Stomach (tissue), 9 donors: ENCODE data around the gene SPACA9. TPM values are rescaled to one million over a fixed set of nuclear protein-coding genes. Genes with fewer than 3 reads are reported as not detected.

Experiments
- DNase-seq, 2 donors: peaks; one replicate each; pipeline versions ENCODE4 v3.0.0 to v3.0.0-alpha.2; 2013 to 2019
- H3K27ac ChIP-seq, 5 donors: fragments of 200-600 bp in 4 of 5; sonication (generic) in 4 of 5; one replicate each; pipeline ENCODE4 v1.5.1; 2013 to 2019; ENCODE audit warnings: mild to moderate bottlenecking in 1 of 5, moderate library complexity in 1 of 5
- H3K27me3 ChIP-seq, 3 donors: fragments of 200-600 bp; sonication (generic); one replicate each; pipeline ENCODE4 v1.5.1; 2017 to 2019; ENCODE audit warnings: mixed run types in 1 of 3
- H3K36me3 ChIP-seq, 4 donors: fragments of 200-600 bp; sonication (generic); 1 replicate in 3 of 4; 2 replicates in 1 of 4; pipeline ENCODE4 v1.5.1; 2016 to 2019
- H3K4me1 ChIP-seq, 4 donors: fragments of 200-600 bp; sonication (generic); one replicate each; pipeline ENCODE4 v1.5.1; 2016 to 2019
- H3K4me3 ChIP-seq, 4 donors: fragments of 200-600 bp; sonication (generic) in 3 of 4; one replicate each; pipeline ENCODE4 v1.5.1; 2016 to 2019; ENCODE audit warnings: mild to moderate bottlenecking in 1 of 4
- H3K9me3 ChIP-seq, 4 donors: fragments of 200-600 bp; sonication (generic); one replicate each; pipeline ENCODE4 v1.5.1; 2016 to 2019
- EP300 ChIP-seq: sonication (generic); formaldehyde crosslinking; IDR thresholded peaks from one replicate; pipeline ENCODE4 v1.6.1; 2017; ENCODE audit warnings: antibody characterized with exemption
- POLR2A ChIP-seq, 4 donors: fragments of 450-650 bp; IDR thresholded peaks; one replicate each; pipeline ENCODE4 v1.6.1; 2016; ENCODE audit warnings: antibody characterized with exemption in 4 of 4, control low read depth in 2 of 4, mild to moderate bottlenecking in 1 of 4, moderate library complexity in 1 of 4
- POLR2AphosphoS5 ChIP-seq, 3 donors: sonication (generic); formaldehyde crosslinking; IDR thresholded peaks; one replicate each; pipeline ENCODE4 v1.6.1; 2016; ENCODE audit warnings: antibody characterized with exemption in 3 of 3
- WGBS, 5 donors: extraction: QIAGEN DNeasy Blood & Tissue Kit in 3 of 5; methylation state at CpG; one replicate each; pipeline versions ENCODE4 v1.1.5 to v1.1.7; 2013 to 2018; 5-methylcytosine and 5-hydroxymethylcytosine counted together
- intact Hi-C: fragments of 100-400 bp; cut with DNase I; formaldehyde crosslinking; loops from one replicate; pipeline ENCODE4 v1.15.1; 2023; ENCODE audit warnings: low total_unique reads
- polyA plus RNA-seq, 3 donors: library from polyadenylated mRNA; stranded (reverse); fragments of 200-250 nt; gene quantifications; one replicate each; pipeline ENCODE4 v1.2.3, GENCODE V29; 2013
- total RNA-seq, 5 donors: library from RNA; depleted of rRNA; stranded (reverse); fragments of >200 nt; gene quantifications; one replicate each; pipeline versions ENCODE4 v1.1.0 to v1.2.3, GENCODE V29; 2014 to 2016
- TF ChIP-seq, protein P1 (sequence below), 7 experiments: fragments of 450-650 bp in 4 of 7; fragments of 200-600 bp in 3 of 7; sonication (generic) in 3 of 7; IDR thresholded peaks; one replicate each; pipeline ENCODE4 v1.5.1; 2016 to 2019; ENCODE audit warnings: antibody characterized with exemption in 7 of 7, control low read depth in 2 of 7, mild to moderate bottlenecking in 1 of 7
- donor health status: healthy with polysubstance abuse.
- donor health status: Bipolar disorder and iron deficiency.
- donor health status: healthy.

The SPACA9 gene
- total and polyA plus RNA-seq, 8 donors: 0.29 to 4.8 (median 2.0) TPM; not detected in 2

DNA sequence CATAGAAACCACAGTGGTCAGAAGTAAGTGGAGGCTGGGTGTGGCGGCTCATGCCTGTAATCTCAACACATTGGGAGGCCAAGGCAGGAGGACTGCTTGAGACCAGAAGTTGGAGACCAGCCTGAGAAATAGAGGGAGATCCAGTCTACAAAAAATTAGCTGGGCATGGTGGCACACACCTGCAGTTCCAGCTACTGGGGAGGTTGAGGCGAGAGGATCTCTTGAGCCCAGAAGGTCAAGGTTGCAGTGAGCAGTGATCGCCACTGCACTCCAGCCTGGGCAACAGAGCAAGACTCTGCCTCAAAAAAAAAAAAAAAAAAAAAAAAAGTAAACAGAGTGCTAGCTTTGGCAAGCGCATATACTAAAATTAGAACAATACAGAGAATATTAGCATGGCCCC is 25.2 kb upstream of the SPACA9 start:
- WGBS, 5 donors: 76 to 90% (median 88%) methylated on average over 4 of the region's 4 CpGs
- H3K27ac ChIP-seq: no peak overlapping the region
- intact Hi-C loops: no loop called here
- H3K36me3 ChIP-seq: no peaks in the 10 kb centered on the region
- H3K27me3 ChIP-seq: peaks cover 0 to under 1% (median 0%) of the 10 kb centered on the region in 3 donors
- H3K4me1 ChIP-seq: peaks cover 13 to 38% (median 20%) of the 10 kb centered on the region in 4 donors
- no peak overlapping the region for H3K4me3 ChIP-seq
- TF ChIP-seq POLR2A (IDR thresholded peaks at IDR 0.05) (no peak), POLR2AphosphoS5 (IDR thresholded peaks at IDR 0.05) (no peak), EP300 (no peak)
- TF ChIP-seq, protein P1, sequence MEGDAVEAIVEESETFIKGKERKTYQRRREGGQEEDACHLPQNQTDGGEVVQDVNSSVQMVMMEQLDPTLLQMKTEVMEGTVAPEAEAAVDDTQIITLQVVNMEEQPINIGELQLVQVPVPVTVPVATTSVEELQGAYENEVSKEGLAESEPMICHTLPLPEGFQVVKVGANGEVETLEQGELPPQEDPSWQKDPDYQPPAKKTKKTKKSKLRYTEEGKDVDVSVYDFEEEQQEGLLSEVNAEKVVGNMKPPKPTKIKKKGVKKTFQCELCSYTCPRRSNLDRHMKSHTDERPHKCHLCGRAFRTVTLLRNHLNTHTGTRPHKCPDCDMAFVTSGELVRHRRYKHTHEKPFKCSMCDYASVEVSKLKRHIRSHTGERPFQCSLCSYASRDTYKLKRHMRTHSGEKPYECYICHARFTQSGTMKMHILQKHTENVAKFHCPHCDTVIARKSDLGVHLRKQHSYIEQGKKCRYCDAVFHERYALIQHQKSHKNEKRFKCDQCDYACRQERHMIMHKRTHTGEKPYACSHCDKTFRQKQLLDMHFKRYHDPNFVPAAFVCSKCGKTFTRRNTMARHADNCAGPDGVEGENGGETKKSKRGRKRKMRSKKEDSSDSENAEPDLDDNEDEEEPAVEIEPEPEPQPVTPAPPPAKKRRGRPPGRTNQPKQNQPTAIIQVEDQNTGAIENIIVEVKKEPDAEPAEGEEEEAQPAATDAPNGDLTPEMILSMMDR (IDR thresholded peaks at IDR 0.05): no peak
- no peaks in the 10 kb centered on the region for H3K9me3 ChIP-seq
- DNase-seq: no peak

DNA sequence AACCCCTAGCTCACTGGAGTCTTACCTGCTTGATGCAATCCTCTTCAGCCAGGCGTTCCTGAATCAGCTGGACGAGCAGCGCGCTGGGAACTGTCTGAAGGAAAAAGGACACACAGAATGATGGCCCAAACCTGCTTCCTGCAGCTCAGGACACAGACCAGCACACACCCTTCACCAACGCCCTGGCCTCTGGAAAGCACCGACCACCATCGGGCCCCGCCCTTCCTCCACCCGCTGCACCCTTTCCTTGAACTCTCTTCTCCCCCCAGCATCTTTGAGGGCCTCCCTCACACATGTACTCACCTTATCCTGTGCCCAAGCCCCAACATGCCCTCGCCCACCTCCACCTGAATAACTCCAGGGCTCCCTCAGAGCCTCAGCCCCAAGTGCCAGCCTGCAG is 23.9 kb upstream of the SPACA9 start:
- Histone ChIP-seq H3K4me1 (peaks cover 8 to 27% (median 15%) of the 10 kb centered on the region in 4 donors), H3K4me3 (no peak overlapping the region), H3K36me3 (no peaks in the 10 kb centered on the region), H3K27me3 (peaks cover 0 to 5% (median 0%) of the 10 kb centered on the region in 3 donors), H3K27ac (no peak overlapping the region), H3K9me3 (no peaks in the 10 kb centered on the region)
- intact Hi-C loops: no loop called here
- TF ChIP-seq EP300: no peak
- TF ChIP-seq, protein P1 (IDR thresholded peaks at IDR 0.05): no peak
- TF ChIP-seq POLR2A (IDR thresholded peaks at IDR 0.05): no peak
- TF ChIP-seq POLR2AphosphoS5 (IDR thresholded peaks at IDR 0.05): no peak
- 66 to 79% (median 74%) methylated on average over 10 of the region's 10 CpGs for WGBS, 5 donors
- no peak for DNase-seq

DNA sequence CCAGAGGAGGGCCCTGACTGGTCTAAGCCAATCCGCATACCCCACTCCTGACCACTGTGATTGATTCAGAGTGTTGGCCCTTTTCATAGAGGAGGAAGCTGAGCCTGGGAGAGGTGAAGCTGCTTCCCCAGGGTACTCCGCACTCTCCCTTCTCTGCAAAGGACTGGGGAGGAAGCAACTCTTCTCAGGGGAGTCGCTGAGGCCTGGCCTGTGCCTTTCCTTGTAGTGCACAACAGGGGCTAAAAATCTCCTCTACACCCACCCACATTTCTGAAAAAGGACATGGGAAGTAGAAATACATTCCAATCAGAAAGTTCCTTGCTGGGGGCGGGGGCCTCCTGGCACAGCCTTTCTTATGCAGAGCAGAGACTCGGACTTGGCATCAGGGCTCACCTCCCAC is 22.8 kb upstream of the SPACA9 start:
- Histone ChIP-seq H3K27ac (peak overlapping the region in 1 of 5 donors; percentile 84), H3K36me3 (no peaks in the 10 kb centered on the region), H3K4me3 (no peak overlapping the region), H3K27me3 (peaks cover 0 to 5% (median 0%) of the 10 kb centered on the region in 3 donors), H3K9me3 (no peaks in the 10 kb centered on the region), H3K4me1 (peaks cover 8 to 27% (median 15%) of the 10 kb centered on the region in 4 donors)
- TF ChIP-seq, protein P1 (IDR thresholded peaks at IDR 0.05): no peak
- TF ChIP-seq POLR2AphosphoS5 (IDR thresholded peaks at IDR 0.05): no peak
- no peak for TF ChIP-seq POLR2A (IDR thresholded peaks at IDR 0.05)
- no peak for TF ChIP-seq EP300
- DNase-seq: no peak
- intact Hi-C loops: no loop called here
- WGBS, 5 donors: 82 to 93% (median 88%) methylated on average over 4 to 5 of the region's 5 CpGs

DNA sequence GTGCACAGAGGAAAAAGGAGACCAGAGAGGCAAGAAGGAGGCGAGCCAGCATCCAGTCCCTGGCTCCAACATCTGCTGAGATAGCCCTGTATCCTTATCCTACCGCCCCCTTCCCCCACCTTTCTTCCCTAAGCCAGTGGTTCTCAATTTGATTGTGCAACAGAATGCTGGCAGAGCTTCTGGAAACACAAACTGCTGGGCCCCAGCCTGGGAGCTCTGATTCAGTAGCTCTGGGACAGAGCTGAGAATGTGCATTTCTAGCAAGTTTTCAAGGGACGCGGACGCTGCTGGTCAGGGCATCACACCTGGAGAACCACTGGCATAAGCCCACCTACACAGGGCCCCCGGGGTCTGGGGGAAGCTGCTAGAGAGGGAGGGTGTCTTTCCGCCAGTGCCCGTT is 21.7 kb upstream of the SPACA9 start:
- peaks cover 8 to 27% (median 15%) of the 10 kb centered on the region in 4 donors for H3K4me1 ChIP-seq
- H3K4me3 ChIP-seq: no peak overlapping the region
- peak in 1 of 3 donors; percentile 42 for TF ChIP-seq POLR2AphosphoS5 (IDR thresholded peaks at IDR 0.05)
- no peak for TF ChIP-seq EP300
- no peaks in the 10 kb centered on the region for H3K36me3 ChIP-seq
- peaks cover 0 to 5% (median 0%) of the 10 kb centered on the region in 3 donors for H3K27me3 ChIP-seq
- intact Hi-C loops: no loop called here
- 41 to 54% (median 45%) methylated on average over 6 to 8 of the region's 8 CpGs for WGBS, 5 donors
- no peaks in the 10 kb centered on the region for H3K9me3 ChIP-seq
- H3K27ac ChIP-seq: peak overlapping the region in 4 of 5 donors; percentile 49 to 84 (median 54)
- peak; percentile 46 to 75 for DNase-seq

DNA sequence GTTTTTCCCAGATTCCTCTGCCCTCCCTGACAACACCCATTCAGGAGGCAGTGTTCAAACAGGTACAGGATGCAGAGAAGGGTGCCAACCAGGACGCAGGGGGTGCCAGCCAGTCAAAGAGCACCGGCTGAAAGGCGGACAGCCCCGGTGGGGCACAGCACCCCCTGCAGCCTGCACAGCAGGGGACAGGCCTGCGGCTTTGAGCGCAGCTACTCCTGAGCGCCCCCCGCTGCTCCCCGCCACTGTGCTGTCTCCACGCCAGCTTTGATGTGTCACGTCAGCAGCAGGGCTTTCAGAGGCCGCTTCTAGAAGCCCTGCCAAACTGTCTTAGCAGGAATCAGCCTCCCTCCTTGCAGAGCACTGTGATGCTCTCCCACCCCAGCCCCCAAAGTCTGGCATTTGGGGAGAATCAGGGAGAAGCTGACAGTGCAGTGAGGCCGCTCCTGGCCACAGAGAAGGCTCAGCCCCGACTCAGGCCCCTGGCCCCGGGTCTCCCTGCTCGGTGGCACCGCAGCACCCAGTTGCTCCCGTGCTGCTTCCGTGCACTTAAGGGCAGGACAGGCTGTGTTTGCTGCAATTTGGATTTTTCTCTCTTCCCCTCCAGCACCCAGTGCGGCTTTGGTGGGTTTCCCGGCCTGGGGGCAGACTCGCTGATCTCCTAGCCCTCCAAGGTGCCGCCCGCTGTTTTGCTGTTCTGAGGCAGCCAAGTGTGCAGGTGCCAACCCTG is 20.9 kb upstream of the SPACA9 start:
- intact Hi-C loops: no loop called here
- peak in 1 of 2 donors; percentile 58 for DNase-seq

More for the DNA sequence above, 20.9 kb upstream of the SPACA9 start:
- Histone ChIP-seq H3K9me3 (no peaks in the 10 kb centered on the region), H3K27ac (peak overlapping the region in 4 of 5 donors; percentile 49 to 84 (median 54)), H3K4me3 (no peak overlapping the region), H3K27me3 (peaks cover 0 to 5% (median 0%) of the 10 kb centered on the region in 3 donors), H3K4me1 (peaks cover 8 to 27% (median 15%) of the 10 kb centered on the region in 4 donors), H3K36me3 (peaks cover 0 to 2% (median 0%) of the 10 kb centered on the region in 4 donors)
- no peak for TF ChIP-seq EP300
- no peak for TF ChIP-seq POLR2AphosphoS5 (IDR thresholded peaks at IDR 0.05)
- TF ChIP-seq, protein P1 (IDR thresholded peaks at IDR 0.05): no peak
- no peak for TF ChIP-seq POLR2A (IDR thresholded peaks at IDR 0.05)
- 47 to 65% (median 54%) methylated on average over 13 to 24 of the region's 24 CpGs for WGBS, 5 donors
